Gastrocnemius medialis (tissue), 4 donors: ENCODE results near the gene CFAP100. TPM values are rescaled to one million over a fixed set of nuclear protein-coding genes. Genes with fewer than 3 reads are reported as not detected.

Source experiments
- ATAC-seq, 2 donors: fragments of 150-250 bp; one replicate each; pipeline ENCODE4 v1.9.1; 2016
- DNase-seq, 2 donors: peaks; one replicate each; pipeline ENCODE4 v3.0.0-alpha.2; 2019
- H3K27ac ChIP-seq, 4 donors: fragments of 200-600 bp; sonication (generic); 1 replicate in 1 of 4; 2 replicates in 3 of 4; pipeline ENCODE4 v1.5.1; 2016 to 2018; ENCODE audit warnings: mild to moderate bottlenecking in 2 of 4, moderate library complexity in 1 of 4
- H3K27me3 ChIP-seq, 3 donors: fragments of 200-600 bp; sonication (generic) in 2 of 3; 1 replicate in 1 of 3; 2 replicates in 2 of 3; pipeline versions ENCODE4 v1.5.1 to v1.6.0; 2016 to 2019; ENCODE audit warnings: mild to moderate bottlenecking in 1 of 3, moderate library complexity in 1 of 3
- H3K36me3 ChIP-seq, 2 donors: fragments of 200-600 bp; sonication (generic) in 1 of 2; one replicate each; pipeline ENCODE4 v1.5.1; 2017 to 2018
- H3K4me1 ChIP-seq, 2 donors: fragments of 200-600 bp; sonication (generic) in 1 of 2; one replicate each; pipeline ENCODE4 v1.5.1; 2016 to 2017; ENCODE audit warnings: mild to moderate bottlenecking in 2 of 2
- H3K4me3 ChIP-seq, 4 donors: fragments of 200-600 bp; sonication (generic) in 3 of 4; 1 replicate in 1 of 4; 2 replicates in 3 of 4; pipeline ENCODE4 v1.5.1; 2016 to 2019; ENCODE audit warnings: mild to moderate bottlenecking in 2 of 4
- H3K9me3 ChIP-seq, 3 donors: fragments of 200-600 bp; sonication (generic) in 2 of 3; 1 replicate in 1 of 3; 2 replicates in 2 of 3; pipeline ENCODE4 v1.5.1; 2016 to 2019
- CTCF ChIP-seq, 5 experiments: fragments of 450-650 bp in 3 of 5; fragments of 200-600 bp in 2 of 5; sonication (generic) in 2 of 5; IDR thresholded peaks in 4 of 5; conservative IDR thresholded peaks in 1 of 5; 1 replicate in 4 of 5; 2 replicates in 1 of 5; pipeline ENCODE4 v1.5.1; 2016 to 2019; ENCODE audit warnings: antibody characterized with exemption in 5 of 5, mild to moderate bottlenecking in 3 of 5, moderate library complexity in 3 of 5
- POLR2A ChIP-seq, 2 donors: fragments of 450-650 bp; IDR thresholded peaks; one replicate each; pipeline ENCODE4 v1.6.1; 2017; ENCODE audit warnings: antibody characterized with exemption in 2 of 2, mild to moderate bottlenecking in 2 of 2, moderate library complexity in 2 of 2
- in situ Hi-C, 4 donors: fragments of 200-750 bp; cut with MboI; loops; one replicate each; pipeline versions ENCODE4 v1.15.0 to v1.8.0; 2017; ENCODE audit warnings: low sequenced_read_pairs in 4 of 4
- intact Hi-C: fragments of 100-400 bp; cut with DNase I; formaldehyde crosslinking; loops from one replicate; pipeline ENCODE4 v1.15.1; 2023; ENCODE audit warnings: low total_unique reads
- total RNA-seq, 4 donors: library from RNA; depleted of rRNA; stranded (reverse); fragments of >200 nt; gene quantifications; one replicate each; pipeline versions ENCODE4 v1.1.0 to v1.2.3, GENCODE V29; 2016

Gene CFAP100
- total RNA-seq, 4 donors from 2014 or later, result not detected

GRCh38 chr3:126436826-126437717, 42.4 kb downstream of the CFAP100 start:
- ATAC-seq (peak; percentile 33 to 44), DNase-seq (no peak)
- in situ Hi-C loops (no loop called here), intact Hi-C loops (no loop called here)
- no peak overlapping the region for H3K4me3 ChIP-seq
- H3K4me1 ChIP-seq, result peaks cover 11 to 33% of the 10 kb centered on the region in 2 donors
- H3K9me3 ChIP-seq, result no peaks in the 10 kb centered on the region
- TF ChIP-seq CTCF (IDR thresholded peaks at IDR 0.05 in 4 of 5, conservative IDR thresholded peaks at IDR 0.05 in 1 of 5) (no peak), POLR2A (IDR thresholded peaks at IDR 0.05) (no peak)
- no peaks in the 10 kb centered on the region for H3K27me3 ChIP-seq
- peak overlapping the region in 3 of 4 donors; percentile 30 to 61 (median 57) for H3K27ac ChIP-seq
- H3K36me3 ChIP-seq, result peaks cover 0 to 42% of the 10 kb centered on the region in 2 donors

GRCh38 chr3:126438186-126438585, 43.5 kb downstream of the CFAP100 start:
- in situ Hi-C loops, result no loop called here
- no peak overlapping the region for H3K4me3 ChIP-seq
- ATAC-seq (no peak), DNase-seq (no peak)
- H3K9me3 ChIP-seq, result no peaks in the 10 kb centered on the region
- H3K4me1 ChIP-seq, result peaks cover 2 to 29% of the 10 kb centered on the region in 2 donors
- peaks cover 0 to 42% of the 10 kb centered on the region in 2 donors for H3K36me3 ChIP-seq
- H3K27me3 ChIP-seq, result no peaks in the 10 kb centered on the region
- TF ChIP-seq CTCF (IDR thresholded peaks at IDR 0.05 in 4 of 5, conservative IDR thresholded peaks at IDR 0.05 in 1 of 5), result no peak
- no peak for TF ChIP-seq POLR2A (IDR thresholded peaks at IDR 0.05)
- intact Hi-C loops, result no loop called here
- peak overlapping the region in 1 of 4 donors; percentile 61 for H3K27ac ChIP-seq

- Histone ChIP-seq H3K4me3 (no peak overlapping the region), H3K4me1 (peaks cover 0 to 24% of the 10 kb centered on the region in 2 donors), H3K27ac (no peak overlapping the region), H3K27me3 (no peaks in the 10 kb centered on the region), H3K9me3 (no peaks in the 10 kb centered on the region), H3K36me3 (peaks cover 0 to 42% of the 10 kb centered on the region in 2 donors)
- ATAC-seq (no peak), DNase-seq (no peak)
- in situ Hi-C loops (no loop called here), intact Hi-C loops (no loop called here)
- no peak for TF ChIP-seq CTCF (IDR thresholded peaks at IDR 0.05 in 4 of 5, conservative IDR thresholded peaks at IDR 0.05 in 1 of 5)
- no peak for TF ChIP-seq POLR2A (IDR thresholded peaks at IDR 0.05)
Measured at GRCh38 chr3:126438746-126439145, 44.0 kb downstream of the CFAP100 start.

- DNase-seq (no peak), ATAC-seq (no peak)
- H3K36me3 ChIP-seq, result peaks cover 0 to 42% of the 10 kb centered on the region in 2 donors
- no peaks in the 10 kb centered on the region for H3K9me3 ChIP-seq
- TF ChIP-seq POLR2A (IDR thresholded peaks at IDR 0.05), result no peak
- no peak for TF ChIP-seq CTCF (IDR thresholded peaks at IDR 0.05 in 4 of 5, conservative IDR thresholded peaks at IDR 0.05 in 1 of 5)
- H3K27ac ChIP-seq, result no peak overlapping the region
- intact Hi-C loops (no loop called here), in situ Hi-C loops (no loop called here)
- H3K27me3 ChIP-seq, result no peaks in the 10 kb centered on the region
- peaks cover 0 to 21% of the 10 kb centered on the region in 2 donors for H3K4me1 ChIP-seq
- no peak overlapping the region for H3K4me3 ChIP-seq
Measured at GRCh38 chr3:126439346-126439967, 44.7 kb downstream of the CFAP100 start.
